ENCODE results near the gene CSF1R.

GRCh38 chr5:150111122-150111521 lies 24.8 kb upstream of the CSF1R start:
- TF ChIP-seq CTCF (IDR thresholded peaks at IDR 0.05), result no peak
- no peak for TF ChIP-seq POLR2A (IDR thresholded peaks at IDR 0.05)

All from stomach (tissue), 4 donors.